ENCODE results near the gene ADGRA3. TPM values are rescaled to one million over a fixed set of nuclear protein-coding genes. Genes with fewer than 3 reads are reported as not detected.

The ADGRA3 gene
- total and polyA plus RNA-seq, 2 of the 13 experiments (the other 11 are each of a cell fraction or from before 2014, with no cell fraction given): 32.2 to 40.8 TPM

DNA sequence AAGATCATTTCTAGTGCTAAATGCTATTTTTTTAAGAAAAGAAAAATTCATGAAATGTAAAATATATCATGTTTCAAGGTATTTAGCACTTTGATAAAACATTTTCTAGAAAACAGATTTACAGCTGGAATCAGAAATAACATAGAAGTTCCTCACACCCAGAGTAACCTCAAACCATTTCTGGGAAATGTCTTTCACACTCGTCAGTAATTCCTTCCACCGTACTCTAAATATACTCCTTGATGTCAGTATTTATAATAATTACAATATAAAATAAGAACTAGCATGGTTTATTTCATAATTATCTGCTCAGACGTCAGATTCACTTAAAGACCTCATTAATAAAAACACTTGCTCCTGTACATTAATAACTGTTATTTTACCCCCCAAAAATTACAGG is 103.9 kb downstream of the ADGRA3 start:
- WGBS (ENCODE audit: low lambda C conversion rate): 97% methylated on average over 3 of the region's 3 CpGs
- in situ Hi-C loops (cut with HindIII; ENCODE audit: extremely low pct_ligation_motif_present, low pct_unique_long_range_greater_than_20kb): loop anchor here (5.0 kb wide), 2 partner anchors 195 to 280 kb away; partner anchors contain the start of gene GBA3
- TF ChIP-seq ZNF17 (CRISPR knock-in tag; IDR thresholded peaks at IDR 0.05) (no peak), ZNF605 (CRISPR knock-in tag; IDR thresholded peaks at IDR 0.05) (no peak), ZNF451 (CRISPR knock-in tag; IDR thresholded peaks at IDR 0.05) (no peak), RXRA (CRISPR knock-in tag; IDR thresholded peaks at IDR 0.05) (no peak), KLF15 (CRISPR knock-in tag; IDR thresholded peaks at IDR 0.05; ENCODE audit: borderline replicate concordance) (no peak), SCMH1 (CRISPR knock-in tag; IDR thresholded peaks at IDR 0.05; ENCODE audit: borderline replicate concordance) (no peak), AHR (CRISPR knock-in tag; IDR thresholded peaks at IDR 0.05) (no peak), HNRNPK (IDR thresholded peaks at IDR 0.05; ENCODE audit: low read depth, low read length, poor library complexity, severe bottlenecking) (no peak), ZNF556 (CRISPR knock-in tag; IDR thresholded peaks at IDR 0.05; ENCODE audit: borderline replicate concordance) (no peak)
- TF ChIP-seq, protein P1, sequence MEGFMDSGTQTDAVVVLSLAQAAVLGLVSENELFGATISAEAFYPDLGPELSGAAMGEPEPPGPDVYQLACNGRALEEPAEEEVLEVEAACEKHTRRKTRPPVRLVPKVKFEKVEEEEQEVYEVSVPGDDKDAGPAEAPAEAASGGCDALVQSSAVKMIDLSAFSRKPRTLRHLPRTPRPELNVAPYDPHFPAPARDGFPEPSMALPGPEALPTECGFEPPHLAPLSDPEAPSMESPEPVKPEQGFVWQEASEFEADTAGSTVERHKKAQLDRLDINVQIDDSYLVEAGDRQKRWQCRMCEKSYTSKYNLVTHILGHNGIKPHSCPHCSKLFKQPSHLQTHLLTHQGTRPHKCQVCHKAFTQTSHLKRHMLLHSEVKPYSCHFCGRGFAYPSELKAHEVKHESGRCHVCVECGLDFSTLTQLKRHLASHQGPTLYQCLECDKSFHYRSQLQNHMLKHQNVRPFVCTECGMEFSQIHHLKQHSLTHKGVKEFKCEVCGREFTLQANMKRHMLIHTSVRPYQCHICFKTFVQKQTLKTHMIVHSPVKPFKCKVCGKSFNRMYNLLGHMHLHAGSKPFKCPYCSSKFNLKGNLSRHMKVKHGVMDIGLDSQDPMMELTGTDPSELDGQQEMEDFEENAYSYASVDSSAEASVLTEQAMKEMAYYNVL (CRISPR knock-in tag; IDR thresholded peaks at IDR 0.05; ENCODE audit: borderline replicate concordance): no peak
- TF ChIP-seq, protein P2, sequence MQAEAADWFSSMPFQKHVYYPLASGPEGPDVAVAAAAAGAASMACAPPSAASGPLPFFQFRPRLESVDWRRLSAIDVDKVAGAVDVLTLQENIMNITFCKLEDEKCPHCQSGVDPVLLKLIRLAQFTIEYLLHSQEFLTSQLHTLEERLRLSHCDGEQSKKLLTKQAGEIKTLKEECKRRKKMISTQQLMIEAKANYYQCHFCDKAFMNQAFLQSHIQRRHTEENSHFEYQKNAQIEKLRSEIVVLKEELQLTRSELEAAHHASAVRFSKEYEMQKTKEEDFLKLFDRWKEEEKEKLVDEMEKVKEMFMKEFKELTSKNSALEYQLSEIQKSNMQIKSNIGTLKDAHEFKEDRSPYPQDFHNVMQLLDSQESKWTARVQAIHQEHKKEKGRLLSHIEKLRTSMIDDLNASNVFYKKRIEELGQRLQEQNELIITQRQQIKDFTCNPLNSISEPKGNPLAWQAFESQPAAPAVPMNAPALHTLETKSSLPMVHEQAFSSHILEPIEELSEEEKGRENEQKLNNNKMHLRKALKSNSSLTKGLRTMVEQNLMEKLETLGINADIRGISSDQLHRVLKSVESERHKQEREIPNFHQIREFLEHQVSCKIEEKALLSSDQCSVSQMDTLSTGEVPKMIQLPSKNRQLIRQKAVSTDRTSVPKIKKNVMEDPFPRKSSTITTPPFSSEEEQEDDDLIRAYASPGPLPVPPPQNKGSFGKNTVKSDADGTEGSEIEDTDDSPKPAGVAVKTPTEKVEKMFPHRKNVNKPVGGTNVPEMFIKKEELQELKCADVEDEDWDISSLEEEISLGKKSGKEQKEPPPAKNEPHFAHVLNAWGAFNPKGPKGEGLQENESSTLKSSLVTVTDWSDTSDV (CRISPR knock-in tag; IDR thresholded peaks at IDR 0.05): no peak
- TF ChIP-seq, protein P3, sequence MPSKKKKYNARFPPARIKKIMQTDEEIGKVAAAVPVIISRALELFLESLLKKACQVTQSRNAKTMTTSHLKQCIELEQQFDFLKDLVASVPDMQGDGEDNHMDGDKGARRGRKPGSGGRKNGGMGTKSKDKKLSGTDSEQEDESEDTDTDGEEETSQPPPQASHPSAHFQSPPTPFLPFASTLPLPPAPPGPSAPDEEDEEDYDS (CRISPR knock-in tag; IDR thresholded peaks at IDR 0.05): no peak
- TF ChIP-seq, protein P4, sequence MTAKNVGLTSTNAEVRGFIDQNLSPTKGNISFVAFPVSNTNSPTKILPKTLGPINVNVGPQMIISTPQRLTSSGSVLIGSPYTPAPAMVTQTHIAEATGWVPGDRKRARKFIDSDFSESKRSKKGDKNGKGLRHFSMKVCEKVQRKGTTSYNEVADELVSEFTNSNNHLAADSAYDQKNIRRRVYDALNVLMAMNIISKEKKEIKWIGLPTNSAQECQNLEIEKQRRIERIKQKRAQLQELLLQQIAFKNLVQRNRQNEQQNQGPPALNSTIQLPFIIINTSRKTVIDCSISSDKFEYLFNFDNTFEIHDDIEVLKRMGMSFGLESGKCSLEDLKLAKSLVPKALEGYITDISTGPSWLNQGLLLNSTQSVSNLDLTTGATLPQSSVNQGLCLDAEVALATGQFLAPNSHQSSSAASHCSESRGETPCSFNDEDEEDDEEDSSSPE (CRISPR knock-in tag; IDR thresholded peaks at IDR 0.05): no peak
- Histone ChIP-seq H2AFZ (ENCODE audit: low read length) (no peak overlapping the region), H3K4me1 (ENCODE audit: insufficient read depth, low read length) (no peaks in the 10 kb centered on the region), H3K9me3 (ENCODE audit: low read length) (no peaks in the 10 kb centered on the region), H4K20me1 (ENCODE audit: insufficient read depth, low read length) (no peaks in the 10 kb centered on the region), H3K36me3 (replicated peaks in 1 of 2; ENCODE audit: control insufficient read depth in 1 of 2, insufficient read depth in 2 of 2, low read length in 2 of 2) (peaks cover 3 to 29% of the 10 kb centered on the region in 2 experiments; a peak in 3 of 5 replicates), H3K27ac (ENCODE audit: extremely low read length, insufficient read depth, low read length) (no peak overlapping the region), H3K27me3 (ENCODE audit: control insufficient read depth in 1 of 2, insufficient read depth in 2 of 2, low read length in 2 of 2) (no peaks in the 10 kb centered on the region), H3K9ac (ENCODE audit: insufficient read depth, low read depth, low read length) (no peak overlapping the region), H3K79me2 (ENCODE audit: insufficient read depth, low read length) (no peaks in the 10 kb centered on the region), H3K4me2 (ENCODE audit: low read depth, low read length) (no peak overlapping the region), H3K4me3 (replicated peaks in 1 of 3; ENCODE audit: insufficient read depth in 1 of 3, low read depth in 2 of 3, low read length in 3 of 3) (no peak overlapping the region)
- ChIA-PET POLR2A (no interaction called here), CTCF (ENCODE audit: low intra/inter-chr PET ratio, low total read pairs) (interaction anchor here (2.7 kb wide), 1 partner anchor 195 kb away, joined by 8 read pairs; no protein-coding TSS in a partner anchor)
- intact Hi-C loops (cut with micrococcal nuclease; ENCODE audit: unreplicated experiment): no loop called here
- BruUV-seq (replicated peaks): no TSS peak
- DNase-seq (ENCODE audit: low spot score): no peak
- no peak for FAIRE-seq
- no peak for ATAC-seq
